Activated effector memory CD4-positive, alpha-beta T cell treated with Interleukin-2 at 50 U/mL for 16 hours (primary cell): Measurements from ENCODE around the gene LURAP1L.

Experiments used
- DNase-seq: peaks from one replicate; pipeline ENCODE4 v3.0.0-alpha.2; 2020

The LURAP1L gene

GRCh38 chr9:12774861-12775678 lies at the start of gene LURAP1L:
Gene LURAP1L (plus strand): TSS chr9:12775020. CDS start chr9:12775716, 696 bp downstream.
- DNase-seq = no peak

- DNase-seq = no peak
Observed at GRCh38 chr9:12726795-12727194, 48.0 kb upstream of the LURAP1L start.

GRCh38 chr9:12730198-12730597 lies 44.6 kb upstream of the LURAP1L start:
- no peak for DNase-seq

- DNase-seq = no peak
Observed at GRCh38 chr9:12730927-12731326, 43.9 kb upstream of the LURAP1L start.

- no peak for DNase-seq
Observed at GRCh38 chr9:12732971-12733370, 41.8 kb upstream of the LURAP1L start.

- DNase-seq = no peak
Observed at GRCh38 chr9:12735665-12736064, 39.2 kb upstream of the LURAP1L start.

- no peak for DNase-seq
Observed at GRCh38 chr9:12737871-12738270, 36.9 kb upstream of the LURAP1L start.

- no peak for DNase-seq
Observed at GRCh38 chr9:12739014-12739652, 35.7 kb upstream of the LURAP1L start.

GRCh38 chr9:12740845-12741244 lies 34.0 kb upstream of the LURAP1L start:
- no peak for DNase-seq

- DNase-seq = no peak
Observed at GRCh38 chr9:12748016-12748415, 26.8 kb upstream of the LURAP1L start.

- DNase-seq = no peak
Observed at GRCh38 chr9:12748954-12749353, 25.9 kb upstream of the LURAP1L start.

- no peak for DNase-seq
Observed at GRCh38 chr9:12753931-12754330, 20.9 kb upstream of the LURAP1L start.

- DNase-seq = no peak
Observed at GRCh38 chr9:12759761-12760160, 15.1 kb upstream of the LURAP1L start.

- no peak for DNase-seq
Observed at GRCh38 chr9:12760758-12761157, 14.1 kb upstream of the LURAP1L start.

- DNase-seq = no peak
Observed at GRCh38 chr9:12764150-12764549, 10.7 kb upstream of the LURAP1L start.

- no peak for DNase-seq
Observed at GRCh38 chr9:12765088-12765798, 9.6 kb upstream of the LURAP1L start.

GRCh38 chr9:12766357-12766756 lies 8.5 kb upstream of the LURAP1L start:
- DNase-seq = no peak

GRCh38 chr9:12770261-12770660 lies 4.6 kb upstream of the LURAP1L start:
- no peak for DNase-seq

- DNase-seq = no peak
Observed at GRCh38 chr9:12771891-12772290, 2.9 kb upstream of the LURAP1L start.

GRCh38 chr9:12773562-12773961 lies 1.3 kb upstream of the LURAP1L start:
- DNase-seq = no peak

GRCh38 chr9:12775679-12776512 lies 1.1 kb downstream of the LURAP1L start:
- DNase-seq = no peak

- no peak for DNase-seq
Observed at GRCh38 chr9:12776513-12777055, 1.8 kb downstream of the LURAP1L start.
